Fibroblast of lung (primary cell): ENCODE measurements around the gene RPH3AL. TPM values are rescaled to one million over a fixed set of nuclear protein-coding genes. Genes with fewer than 3 reads are reported as not detected.

ENCODE experiments used
- DNase-seq, 2 donors: peaks; one replicate each; pipeline versions ENCODE4 v3.0.0 to v3.0.0-alpha.2; 2010; ENCODE audit warnings: low read depth in 2 of 2
- H2AFZ ChIP-seq: 2 replicates; pipeline ENCODE4 v1.5.1; 2012; ENCODE audit warnings: low read length, control low read depth, inconsistent platforms
- H3K27ac ChIP-seq: 2 replicates; pipeline ENCODE4 v1.5.1; 2011; ENCODE audit warnings: low read length, control low read depth; ENCODE audit not compliant: insufficient read depth
- H3K27me3 ChIP-seq: 2 replicates; pipeline ENCODE4 v1.5.1; 2011; ENCODE audit warnings: mild to moderate bottlenecking, low read length; ENCODE audit not compliant: control insufficient read depth, insufficient read depth
- H3K36me3 ChIP-seq: 2 replicates; pipeline ENCODE4 v1.5.1; 2011; ENCODE audit warnings: low read length; ENCODE audit not compliant: control insufficient read depth, insufficient read depth
- H3K4me1 ChIP-seq: 2 replicates; pipeline ENCODE4 v1.5.1; 2011; ENCODE audit warnings: low read length; ENCODE audit not compliant: control insufficient read depth, insufficient read depth; ENCODE audit errors: extremely low read depth
- H3K4me2 ChIP-seq: 2 replicates; pipeline ENCODE4 v1.5.1; 2011; ENCODE audit warnings: low read length, control low read depth; ENCODE audit not compliant: insufficient read depth; ENCODE audit errors: extremely low read depth
- H3K4me3 ChIP-seq, 4 experiments: fragments of 200-600 bp in 1 of 4; sonication (generic) in 1 of 4; replicated peaks in 1 of 4; 2 replicates each; pipeline ENCODE4 v1.5.1; 2011 to 2016; ENCODE audit warnings: low read length in 4 of 4, low read depth in 3 of 4, mild to moderate bottlenecking in 3 of 4, control low read depth in 2 of 4, inconsistent platforms in 1 of 4, mixed read lengths in 1 of 4; ENCODE audit not compliant: insufficient read depth in 1 of 4; ENCODE audit errors: control extremely low read depth in 1 of 4
- H3K79me2 ChIP-seq: 2 replicates; pipeline ENCODE4 v1.5.1; 2012; ENCODE audit warnings: mild to moderate bottlenecking, low read length, inconsistent platforms; ENCODE audit not compliant: control insufficient read depth, insufficient read depth
- H3K9ac ChIP-seq: 2 replicates; pipeline ENCODE4 v1.5.1; 2011; ENCODE audit warnings: mild to moderate bottlenecking, low read length, control low read depth; ENCODE audit not compliant: insufficient read depth
- H3K9me3 ChIP-seq: 2 replicates; pipeline ENCODE4 v1.5.1; 2012; ENCODE audit warnings: low read depth, low read length; ENCODE audit not compliant: control insufficient read depth, insufficient read depth
- H4K20me1 ChIP-seq: 2 replicates; pipeline ENCODE4 v1.5.1; 2011; ENCODE audit warnings: low read length; ENCODE audit not compliant: control insufficient read depth, insufficient read depth; ENCODE audit errors: extremely low read depth
- EZH2 ChIP-seq: IDR thresholded peaks from 2 replicates; pipeline ENCODE4 v1.5.1; 2012; ENCODE audit warnings: low read length, control low read depth, mild to moderate bottlenecking; ENCODE audit errors: missing control alignments
- polyA plus RNA-seq, 2 donors: library from polyadenylated mRNA; depleted of rRNA in 1 of 2; stranded (reverse) in 1 of 2; unstranded in 1 of 2; fragments of >200 nt; gene quantifications; 2 replicates each; pipeline ENCODE4 v1.2.1, GENCODE V29; 2011 to 2012; ENCODE audit warnings: missing spikeins in 1 of 2
- total RNA-seq: library from RNA; depleted of rRNA; stranded (reverse); fragments of >200 nt; gene quantifications from 2 replicates; pipeline ENCODE4 v1.2.1, GENCODE V29; 2014
- TF ChIP-seq, protein P1 (sequence below), 2 donors: IDR thresholded peaks in 1 of 2; conservative IDR thresholded peaks in 1 of 2; 1 replicate in 1 of 2; 2 replicates in 1 of 2; pipeline ENCODE4 v1.5.1; 2011 to 2012; ENCODE audit warnings: low read length in 2 of 2, control low read depth in 1 of 2, inconsistent platforms in 1 of 2, low read depth in 1 of 2, mild to moderate bottlenecking in 1 of 2

Gene RPH3AL
- total and polyA plus RNA-seq, 2 donors (not counting 1 experiment from before 2014, with no cell fraction given): 0.49 to 3.0 TPM

- Histone ChIP-seq H3K27ac (no peak overlapping the region), H3K9ac (no peak overlapping the region), H4K20me1 (no peaks in the 10 kb centered on the region), H3K4me1 (no peaks in the 10 kb centered on the region), H3K4me2 (no peak overlapping the region), H3K36me3 (no peaks in the 10 kb centered on the region), H3K4me3 (no peak overlapping the region), H3K9me3 (no peaks in the 10 kb centered on the region), H2AFZ (no peak overlapping the region), H3K79me2 (no peaks in the 10 kb centered on the region), H3K27me3 (no peaks in the 10 kb centered on the region)
- no peak for DNase-seq
- TF ChIP-seq, protein P1, sequence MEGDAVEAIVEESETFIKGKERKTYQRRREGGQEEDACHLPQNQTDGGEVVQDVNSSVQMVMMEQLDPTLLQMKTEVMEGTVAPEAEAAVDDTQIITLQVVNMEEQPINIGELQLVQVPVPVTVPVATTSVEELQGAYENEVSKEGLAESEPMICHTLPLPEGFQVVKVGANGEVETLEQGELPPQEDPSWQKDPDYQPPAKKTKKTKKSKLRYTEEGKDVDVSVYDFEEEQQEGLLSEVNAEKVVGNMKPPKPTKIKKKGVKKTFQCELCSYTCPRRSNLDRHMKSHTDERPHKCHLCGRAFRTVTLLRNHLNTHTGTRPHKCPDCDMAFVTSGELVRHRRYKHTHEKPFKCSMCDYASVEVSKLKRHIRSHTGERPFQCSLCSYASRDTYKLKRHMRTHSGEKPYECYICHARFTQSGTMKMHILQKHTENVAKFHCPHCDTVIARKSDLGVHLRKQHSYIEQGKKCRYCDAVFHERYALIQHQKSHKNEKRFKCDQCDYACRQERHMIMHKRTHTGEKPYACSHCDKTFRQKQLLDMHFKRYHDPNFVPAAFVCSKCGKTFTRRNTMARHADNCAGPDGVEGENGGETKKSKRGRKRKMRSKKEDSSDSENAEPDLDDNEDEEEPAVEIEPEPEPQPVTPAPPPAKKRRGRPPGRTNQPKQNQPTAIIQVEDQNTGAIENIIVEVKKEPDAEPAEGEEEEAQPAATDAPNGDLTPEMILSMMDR (conservative IDR thresholded peaks at IDR 0.05 in 1 of 2, IDR thresholded peaks at IDR 0.05 in 1 of 2; ENCODE audit: low read depth in 1 of 2, low read length in 2 of 2): no peak
- no peak for TF ChIP-seq EZH2
Observed at GRCh38 chr17:337022-337420, 15.6 kb downstream of the RPH3AL start.

GRCh38 chr17:336110-337021, 16.2 kb downstream of the RPH3AL start:
- H3K4me1 ChIP-seq: no peaks in the 10 kb centered on the region
- H4K20me1 ChIP-seq: no peaks in the 10 kb centered on the region
- H3K9me3 ChIP-seq: no peaks in the 10 kb centered on the region
- H2AFZ ChIP-seq: no peak overlapping the region
- no peak overlapping the region for H3K4me2 ChIP-seq
- no peaks in the 10 kb centered on the region for H3K79me2 ChIP-seq
- no peak for TF ChIP-seq EZH2
- TF ChIP-seq, protein P1 (conservative IDR thresholded peaks at IDR 0.05 in 1 of 2, IDR thresholded peaks at IDR 0.05 in 1 of 2; ENCODE audit: low read depth in 1 of 2, low read length in 2 of 2): no peak
- no peaks in the 10 kb centered on the region for H3K27me3 ChIP-seq
- DNase-seq: no peak
- H3K9ac ChIP-seq: no peak overlapping the region
- no peak overlapping the region for H3K4me3 ChIP-seq
- no peaks in the 10 kb centered on the region for H3K36me3 ChIP-seq
- no peak overlapping the region for H3K27ac ChIP-seq

GRCh38 chr17:335691-336090, 16.9 kb downstream of the RPH3AL start:
- Histone ChIP-seq H3K36me3 (no peaks in the 10 kb centered on the region), H3K79me2 (no peaks in the 10 kb centered on the region), H3K27me3 (no peaks in the 10 kb centered on the region), H3K9ac (no peak overlapping the region), H3K4me3 (no peak overlapping the region), H2AFZ (no peak overlapping the region), H3K4me1 (no peaks in the 10 kb centered on the region), H3K9me3 (no peaks in the 10 kb centered on the region), H3K27ac (no peak overlapping the region), H4K20me1 (no peaks in the 10 kb centered on the region), H3K4me2 (no peak overlapping the region)
- TF ChIP-seq, protein P1 (conservative IDR thresholded peaks at IDR 0.05 in 1 of 2, IDR thresholded peaks at IDR 0.05 in 1 of 2; ENCODE audit: low read depth in 1 of 2, low read length in 2 of 2): no peak
- TF ChIP-seq EZH2: no peak
- no peak for DNase-seq
